Peyer's patch (tissue), 4 donors: ENCODE data around the gene WASL. TPM values are rescaled to one million over a fixed set of nuclear protein-coding genes. Genes with fewer than 3 reads are reported as not detected.

ENCODE experiments used
- DNase-seq, 3 donors: peaks; one replicate each; pipeline ENCODE4 v3.0.0-alpha.2; 2017 to 2019
- H3K27ac ChIP-seq, 4 donors: fragments of 200-600 bp; sonication (generic); one replicate each; pipeline ENCODE4 v1.5.1; 2016 to 2019
- H3K27me3 ChIP-seq, 2 donors: fragments of 200-600 bp; sonication (generic); one replicate each; pipeline ENCODE4 v1.5.1; 2019
- H3K36me3 ChIP-seq, 3 donors: fragments of 200-600 bp; sonication (generic); one replicate each; pipeline ENCODE4 v1.5.1; 2016 to 2019
- H3K4me1 ChIP-seq, 4 donors: fragments of 200-600 bp; sonication (generic); one replicate each; pipeline ENCODE4 v1.5.1; 2016 to 2019
- H3K4me3 ChIP-seq, 4 donors: fragments of 200-600 bp; sonication (generic); 1 replicate in 3 of 4; 2 replicates in 1 of 4; pipeline ENCODE4 v1.5.1; 2016 to 2019; ENCODE audit warnings: mild to moderate bottlenecking in 1 of 4
- H3K9me3 ChIP-seq, 4 donors: fragments of 200-600 bp; sonication (generic); one replicate each; pipeline ENCODE4 v1.5.1; 2016 to 2019; ENCODE audit warnings: mild to moderate bottlenecking in 1 of 4
- POLR2A ChIP-seq, 2 donors: fragments of 450-650 bp; IDR thresholded peaks; one replicate each; pipeline ENCODE4 v1.5.1; 2017; ENCODE audit warnings: antibody characterized with exemption in 2 of 2, mild to moderate bottlenecking in 2 of 2, moderate library complexity in 2 of 2
- total RNA-seq, 4 donors: library from RNA; depleted of rRNA; stranded (reverse); fragments of >200 nt; gene quantifications; one replicate each; pipeline ENCODE4 v1.1.0, GENCODE V29; 2016
- TF ChIP-seq, protein P1 (sequence below), 6 experiments: fragments of 450-650 bp in 4 of 6; fragments of 200-600 bp in 2 of 6; sonication (generic) in 1 of 6; IDR thresholded peaks; one replicate each; pipeline ENCODE4 v1.5.1; 2017 to 2019; ENCODE audit warnings: antibody characterized with exemption in 6 of 6, mild to moderate bottlenecking in 3 of 6, moderate library complexity in 1 of 6

Gene WASL
- total RNA-seq, 4 donors from 2014 or later: 33.8 to 60.2 (median 51.5) TPM

DNA sequence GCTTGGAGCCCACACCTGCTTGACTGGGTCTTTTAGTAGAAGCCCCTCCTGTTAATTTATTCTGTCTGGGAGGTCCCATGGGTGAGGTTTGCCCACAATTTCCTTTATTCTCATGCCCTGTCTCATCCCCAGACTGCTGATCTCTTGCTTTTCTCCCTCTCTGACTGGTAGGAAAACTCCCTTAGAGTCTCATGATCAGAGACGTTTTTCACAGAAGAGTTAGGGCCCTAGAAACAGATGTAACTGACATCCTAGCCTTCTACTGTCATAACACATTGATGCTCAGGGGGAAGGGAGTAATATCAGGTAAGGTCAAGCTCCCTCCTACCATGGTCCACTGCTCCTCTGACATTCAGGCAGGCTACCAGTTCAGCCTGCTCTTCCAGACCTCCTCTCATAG lies 43.7 kb upstream of the WASL start:
- TF ChIP-seq POLR2A (IDR thresholded peaks at IDR 0.05): no peak
- TF ChIP-seq, protein P1, sequence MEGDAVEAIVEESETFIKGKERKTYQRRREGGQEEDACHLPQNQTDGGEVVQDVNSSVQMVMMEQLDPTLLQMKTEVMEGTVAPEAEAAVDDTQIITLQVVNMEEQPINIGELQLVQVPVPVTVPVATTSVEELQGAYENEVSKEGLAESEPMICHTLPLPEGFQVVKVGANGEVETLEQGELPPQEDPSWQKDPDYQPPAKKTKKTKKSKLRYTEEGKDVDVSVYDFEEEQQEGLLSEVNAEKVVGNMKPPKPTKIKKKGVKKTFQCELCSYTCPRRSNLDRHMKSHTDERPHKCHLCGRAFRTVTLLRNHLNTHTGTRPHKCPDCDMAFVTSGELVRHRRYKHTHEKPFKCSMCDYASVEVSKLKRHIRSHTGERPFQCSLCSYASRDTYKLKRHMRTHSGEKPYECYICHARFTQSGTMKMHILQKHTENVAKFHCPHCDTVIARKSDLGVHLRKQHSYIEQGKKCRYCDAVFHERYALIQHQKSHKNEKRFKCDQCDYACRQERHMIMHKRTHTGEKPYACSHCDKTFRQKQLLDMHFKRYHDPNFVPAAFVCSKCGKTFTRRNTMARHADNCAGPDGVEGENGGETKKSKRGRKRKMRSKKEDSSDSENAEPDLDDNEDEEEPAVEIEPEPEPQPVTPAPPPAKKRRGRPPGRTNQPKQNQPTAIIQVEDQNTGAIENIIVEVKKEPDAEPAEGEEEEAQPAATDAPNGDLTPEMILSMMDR (IDR thresholded peaks at IDR 0.05): no peak

GRCh38 chr7:123791001-123791400 lies 42.2 kb upstream of the WASL start:
- Histone ChIP-seq H3K4me3 (no peak overlapping the region), H3K9me3 (no peaks in the 10 kb centered on the region), H3K36me3 (no peaks in the 10 kb centered on the region), H3K4me1 (no peaks in the 10 kb centered on the region), H3K27me3 (no peaks in the 10 kb centered on the region), H3K27ac (no peak overlapping the region)
- TF ChIP-seq POLR2A (IDR thresholded peaks at IDR 0.05): no peak
- TF ChIP-seq, protein P1 (IDR thresholded peaks at IDR 0.05): no peak
- DNase-seq: no peak

More for the DNA sequence above, 43.7 kb upstream of the WASL start:
- H3K4me3 ChIP-seq: no peak overlapping the region
- H3K27ac ChIP-seq: no peak overlapping the region
- no peaks in the 10 kb centered on the region for H3K27me3 ChIP-seq
- no peaks in the 10 kb centered on the region for H3K4me1 ChIP-seq
- H3K36me3 ChIP-seq: no peaks in the 10 kb centered on the region
- no peaks in the 10 kb centered on the region for H3K9me3 ChIP-seq
- no peak for DNase-seq

GRCh38 chr7:123789817-123790216 lies 41.0 kb upstream of the WASL start:
- Histone ChIP-seq H3K4me1 (no peaks in the 10 kb centered on the region), H3K27ac (no peak overlapping the region), H3K36me3 (no peaks in the 10 kb centered on the region), H3K4me3 (no peak overlapping the region), H3K9me3 (no peaks in the 10 kb centered on the region), H3K27me3 (no peaks in the 10 kb centered on the region)
- no peak for TF ChIP-seq POLR2A (IDR thresholded peaks at IDR 0.05)
- TF ChIP-seq, protein P1 (IDR thresholded peaks at IDR 0.05): no peak
- DNase-seq: no peak

- DNase-seq: no peak
- no peaks in the 10 kb centered on the region for H3K27me3 ChIP-seq
- no peak overlapping the region for H3K27ac ChIP-seq
- TF ChIP-seq, protein P1 (IDR thresholded peaks at IDR 0.05): no peak
- no peak for TF ChIP-seq POLR2A (IDR thresholded peaks at IDR 0.05)
- no peak overlapping the region for H3K4me3 ChIP-seq
- no peaks in the 10 kb centered on the region for H3K36me3 ChIP-seq
- no peaks in the 10 kb centered on the region for H3K4me1 ChIP-seq
- H3K9me3 ChIP-seq: no peaks in the 10 kb centered on the region
Observed at GRCh38 chr7:123789206-123789784, 40.5 kb upstream of the WASL start.

DNA sequence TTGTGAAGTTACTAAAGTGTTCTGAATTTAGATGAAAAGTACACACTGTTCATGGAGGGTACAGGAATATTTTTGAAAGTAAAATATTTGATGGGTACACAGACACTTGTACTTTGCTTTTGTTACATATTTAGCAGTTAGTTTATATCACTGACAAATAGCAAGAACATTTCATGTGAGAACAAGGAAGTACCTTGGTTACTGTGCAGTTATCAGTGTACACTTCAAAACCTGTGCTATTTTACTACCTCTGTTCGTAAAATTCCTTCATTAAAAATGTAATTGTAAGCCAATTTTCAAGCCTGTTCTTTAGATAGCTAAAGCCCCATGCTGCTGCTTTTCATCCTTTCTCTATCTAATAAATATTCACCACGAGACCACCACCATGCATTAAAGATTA lies 39.8 kb upstream of the WASL start:
- TF ChIP-seq POLR2A (IDR thresholded peaks at IDR 0.05): no peak
- TF ChIP-seq, protein P1 (IDR thresholded peaks at IDR 0.05): no peak
- Histone ChIP-seq H3K4me1 (no peaks in the 10 kb centered on the region), H3K9me3 (no peaks in the 10 kb centered on the region), H3K27ac (no peak overlapping the region), H3K4me3 (no peak overlapping the region), H3K36me3 (no peaks in the 10 kb centered on the region), H3K27me3 (no peaks in the 10 kb centered on the region)
- no peak for DNase-seq
